GM19397 (cell line): ENCODE results near the gene H3-3A.
A peak's percentile ranks its signal among the peaks of the same experiment; 100 is the strongest.
"Not testable (repeated sequence)": the region's sequence is repeated elsewhere in the genome, so short reads cannot be mapped to it uniquely, and the experiment has no call there.

Source experiments
- ATAC-seq: cut with Tn5 transposase; IDR thresholded peaks from one replicate; pipeline ENCODE4 v1.9.1; 2021; ENCODE audit warnings: mild to moderate bottlenecking, moderate library complexity; ENCODE audit not compliant: unreplicated experiment

Gene H3-3A

DNA sequence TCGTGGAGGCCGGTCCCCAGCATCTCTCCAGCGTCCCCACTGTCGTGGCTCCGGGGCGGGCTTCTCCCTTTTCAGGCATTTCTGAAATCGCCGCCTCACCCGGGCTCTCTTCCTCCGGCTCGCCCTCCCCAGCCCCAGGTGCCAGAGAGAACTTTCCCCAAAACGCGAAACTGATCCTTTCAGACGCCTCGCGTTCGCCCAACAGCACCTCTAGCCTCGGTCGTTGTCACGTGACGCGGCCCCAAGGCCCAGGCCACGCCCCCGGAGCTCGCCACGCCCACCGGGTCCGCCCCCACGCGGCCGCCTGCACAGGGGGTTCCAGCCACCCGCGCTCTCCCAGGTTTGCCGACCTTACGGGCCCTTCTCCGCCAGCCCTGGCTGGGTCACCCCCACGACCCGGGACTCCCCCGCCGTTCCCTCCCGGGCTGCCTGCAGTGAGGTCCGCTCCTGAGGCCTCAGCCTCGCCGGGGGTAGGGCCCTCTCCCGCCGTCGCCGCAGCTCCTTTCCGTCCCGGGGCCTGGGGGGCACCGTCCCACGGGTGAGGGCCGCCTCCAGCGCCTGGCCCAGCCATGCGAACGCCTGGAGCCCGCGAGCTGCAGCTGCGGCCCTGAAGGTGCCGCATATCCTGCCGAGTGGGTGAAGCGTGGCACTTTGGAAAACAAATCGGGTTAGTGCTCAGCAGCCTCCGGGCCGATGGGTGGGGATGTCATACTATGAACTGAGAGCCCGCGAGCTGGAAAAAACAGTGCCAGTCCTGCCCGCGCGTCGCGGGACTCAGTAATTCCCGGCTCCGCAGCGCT, 21.0 kb downstream of the H3-3A start:
- ATAC-seq = peak; percentile 92

- ATAC-seq = no peak
These were observed 23.3 kb downstream of the H3-3A start for GRCh38 chr1:226085675-226086285.

- no peak for ATAC-seq
These were observed 24.3 kb downstream of the H3-3A start for GRCh38 chr1:226086776-226087175.

DNA sequence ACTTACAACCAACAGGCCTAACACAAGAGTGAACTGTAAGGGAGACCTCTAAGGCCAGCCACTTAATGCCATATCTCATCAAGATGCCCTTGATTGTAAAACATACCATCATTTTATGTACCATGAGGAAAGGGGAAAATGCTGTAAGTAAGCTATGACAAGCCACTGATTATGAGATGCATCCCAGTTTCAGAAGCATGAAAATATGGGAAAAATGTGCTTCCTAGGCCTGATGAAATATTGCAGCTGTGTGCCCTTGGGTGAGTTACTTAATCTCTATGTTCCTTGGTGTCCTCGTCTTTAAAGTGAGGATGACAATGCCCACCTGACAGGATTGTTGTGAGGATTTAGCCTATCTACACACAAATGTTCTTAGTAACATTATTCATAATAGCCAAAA, 28.9 kb downstream of the H3-3A start:
- no peak for ATAC-seq

GRCh38 chr1:226092048-226092820, 29.7 kb downstream of the H3-3A start:
- ATAC-seq = not testable (repeated sequence)

GRCh38 chr1:226092965-226093364, 30.4 kb downstream of the H3-3A start:
- ATAC-seq = no peak

DNA sequence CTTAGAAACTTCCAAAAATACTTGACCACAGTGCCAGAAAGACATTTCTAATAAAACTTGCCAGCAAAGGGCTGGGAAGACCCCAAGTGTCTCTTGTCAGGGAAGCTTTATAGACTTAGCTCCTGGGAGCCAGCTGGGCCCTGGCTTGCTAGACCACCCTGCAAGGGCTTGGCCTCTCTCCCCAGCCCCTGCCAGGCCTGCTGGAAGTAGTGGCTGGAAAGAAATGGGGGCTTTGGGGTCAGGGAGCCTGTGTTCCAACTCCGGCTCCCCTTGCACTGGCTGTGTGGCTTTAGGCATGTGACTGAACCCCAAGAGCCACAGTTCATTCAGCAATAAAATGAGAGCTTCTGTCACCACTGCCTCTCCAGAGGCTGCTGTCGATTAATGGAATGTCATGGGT, 31.1 kb downstream of the H3-3A start:
- no peak for ATAC-seq

DNA sequence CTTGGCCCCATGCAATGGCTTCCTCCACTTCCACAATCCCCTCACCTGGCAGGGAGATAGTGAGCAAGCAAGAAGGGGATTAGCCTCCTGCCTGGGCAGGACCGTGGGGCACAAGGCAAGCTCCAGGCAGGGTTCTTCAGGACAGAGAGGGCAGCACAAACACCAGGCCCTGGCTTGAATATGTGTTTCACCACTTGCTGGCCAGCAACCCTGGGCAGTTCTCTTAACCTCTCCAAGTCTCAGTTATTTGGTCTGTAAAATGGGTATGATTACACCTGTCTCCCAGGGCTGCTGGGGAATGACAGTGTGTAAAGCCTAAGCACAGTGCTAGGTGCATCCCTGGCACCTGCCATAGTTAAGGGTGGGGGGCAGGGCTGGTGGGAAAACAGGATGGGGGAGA, 31.9 kb downstream of the H3-3A start:
- ATAC-seq = no peak

DNA sequence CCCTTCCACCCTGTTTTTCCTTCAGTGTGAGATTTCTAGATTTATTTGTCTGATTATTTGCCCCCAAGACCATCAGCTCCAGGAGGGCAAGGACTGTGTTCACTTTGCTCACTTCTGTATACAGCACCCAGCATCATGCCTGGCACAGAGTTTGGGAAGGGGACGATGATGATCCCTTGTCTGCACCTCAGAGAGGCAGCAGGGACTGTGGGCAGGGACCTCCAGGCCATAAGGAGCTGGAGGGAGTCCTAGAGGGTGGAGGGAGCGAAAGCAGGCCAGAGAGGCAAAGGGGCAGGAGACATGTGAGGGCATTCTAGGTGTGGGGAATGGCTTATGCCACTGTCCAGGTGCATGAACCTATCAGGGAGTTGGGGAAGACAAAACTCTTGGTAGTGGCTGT, 32.8 kb downstream of the H3-3A start:
- ATAC-seq = no peak

DNA sequence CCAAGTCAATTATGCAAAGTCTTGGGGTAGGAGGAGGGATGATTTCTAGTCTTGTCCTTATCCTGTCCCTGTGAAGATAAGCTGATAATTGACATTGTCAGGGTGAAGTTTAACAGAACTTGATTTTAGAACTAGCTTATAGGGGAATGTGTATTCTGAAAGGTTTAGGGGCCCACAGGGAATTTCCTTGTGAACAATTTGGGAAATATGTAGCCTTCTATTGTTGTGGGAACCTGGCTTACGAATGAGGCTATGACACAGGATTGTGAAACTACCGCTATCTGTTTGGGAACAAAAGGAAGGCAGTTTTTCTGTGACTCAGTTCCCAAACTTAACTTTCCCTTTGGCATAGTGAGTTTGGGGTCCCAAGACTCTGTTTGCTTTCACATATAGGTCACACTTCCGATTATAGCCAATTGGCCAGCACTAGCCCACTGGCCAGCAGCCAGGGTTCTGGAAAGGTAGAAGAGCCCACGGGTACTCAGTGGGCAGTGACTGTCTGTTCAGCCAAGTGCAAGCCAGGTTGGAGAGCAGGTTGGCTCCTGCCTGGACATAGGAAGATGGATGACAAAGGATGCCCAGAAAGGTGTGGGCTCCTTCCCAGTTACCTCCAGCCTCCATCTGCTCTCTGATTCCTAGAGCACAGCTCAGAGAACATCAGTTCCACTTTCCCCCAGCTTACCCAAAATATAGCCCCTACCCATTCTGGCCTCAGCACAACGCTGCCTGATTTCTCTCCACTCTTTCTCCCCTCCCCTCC, 35.5 kb downstream of the H3-3A start:
- ATAC-seq = no peak

DNA sequence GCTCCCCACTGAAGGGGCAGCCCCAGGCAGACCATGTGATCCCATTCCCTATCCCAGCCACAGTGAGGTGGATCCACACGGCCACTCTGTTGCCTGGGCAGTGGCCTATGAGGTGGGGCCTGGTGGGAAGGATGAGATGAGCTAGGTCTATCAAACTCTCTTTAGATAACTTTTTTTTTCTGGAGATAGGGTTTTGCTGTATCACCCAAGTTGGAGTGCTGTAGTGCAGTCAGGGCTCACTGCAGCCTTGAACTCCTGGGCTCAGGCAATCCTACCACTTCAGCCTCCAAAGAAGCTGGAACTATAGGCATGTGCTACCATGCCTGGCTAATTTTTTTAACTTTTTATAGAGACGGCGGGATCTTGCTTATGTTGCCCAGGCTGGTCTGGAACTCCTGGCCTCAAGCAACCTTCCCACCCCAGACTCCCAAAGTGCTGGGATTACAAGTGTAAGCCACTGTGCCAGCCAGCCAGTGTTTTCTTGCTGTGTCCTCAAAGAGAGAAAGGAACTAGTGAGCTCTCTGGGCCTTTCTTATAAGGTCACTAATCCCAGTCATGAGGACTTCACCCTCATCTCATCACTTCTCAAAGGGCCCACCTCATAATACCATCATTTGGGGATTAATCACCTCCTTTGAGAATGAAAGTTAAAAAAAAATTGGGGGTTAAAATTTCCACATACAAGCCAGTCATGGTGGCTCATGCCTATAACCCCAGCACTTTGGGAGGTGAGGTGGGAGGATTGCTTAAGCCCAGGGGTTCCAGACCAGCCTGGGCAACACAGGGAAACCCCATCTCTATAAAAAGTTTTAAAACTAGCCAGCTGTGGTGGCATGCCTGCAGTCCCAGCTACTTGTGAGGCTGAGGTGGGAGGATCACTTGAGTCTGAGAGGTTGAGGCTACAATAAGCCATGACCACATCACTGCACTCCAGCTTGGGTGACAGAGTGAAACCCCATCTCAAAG, 36.6 kb downstream of the H3-3A start:
- ATAC-seq = no peak

- no peak for ATAC-seq
These were observed 38.2 kb downstream of the H3-3A start for GRCh38 chr1:226100436-226101391.

DNA sequence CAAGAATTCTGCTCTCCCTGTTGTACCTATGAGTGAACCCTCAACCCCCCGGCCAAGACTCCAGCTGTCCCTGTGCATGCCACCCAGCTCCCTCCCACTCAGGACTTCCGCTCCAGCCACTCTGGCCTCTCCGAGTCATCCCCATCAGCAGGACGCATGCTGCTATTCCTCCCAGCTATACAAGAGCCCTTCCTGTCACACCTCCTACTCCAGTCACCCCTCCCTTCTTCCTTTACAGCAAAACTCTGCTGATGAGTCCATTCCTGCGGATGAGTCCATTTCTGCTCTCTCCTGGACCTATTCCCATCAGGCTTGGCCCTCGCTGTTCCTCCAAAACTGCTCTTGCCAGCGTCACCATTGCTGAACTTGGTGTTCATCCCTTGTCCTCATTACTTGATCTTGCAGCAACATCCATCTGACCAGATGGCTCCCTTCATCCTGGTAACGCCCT, 42.2 kb downstream of the H3-3A start:
- no peak for ATAC-seq

DNA sequence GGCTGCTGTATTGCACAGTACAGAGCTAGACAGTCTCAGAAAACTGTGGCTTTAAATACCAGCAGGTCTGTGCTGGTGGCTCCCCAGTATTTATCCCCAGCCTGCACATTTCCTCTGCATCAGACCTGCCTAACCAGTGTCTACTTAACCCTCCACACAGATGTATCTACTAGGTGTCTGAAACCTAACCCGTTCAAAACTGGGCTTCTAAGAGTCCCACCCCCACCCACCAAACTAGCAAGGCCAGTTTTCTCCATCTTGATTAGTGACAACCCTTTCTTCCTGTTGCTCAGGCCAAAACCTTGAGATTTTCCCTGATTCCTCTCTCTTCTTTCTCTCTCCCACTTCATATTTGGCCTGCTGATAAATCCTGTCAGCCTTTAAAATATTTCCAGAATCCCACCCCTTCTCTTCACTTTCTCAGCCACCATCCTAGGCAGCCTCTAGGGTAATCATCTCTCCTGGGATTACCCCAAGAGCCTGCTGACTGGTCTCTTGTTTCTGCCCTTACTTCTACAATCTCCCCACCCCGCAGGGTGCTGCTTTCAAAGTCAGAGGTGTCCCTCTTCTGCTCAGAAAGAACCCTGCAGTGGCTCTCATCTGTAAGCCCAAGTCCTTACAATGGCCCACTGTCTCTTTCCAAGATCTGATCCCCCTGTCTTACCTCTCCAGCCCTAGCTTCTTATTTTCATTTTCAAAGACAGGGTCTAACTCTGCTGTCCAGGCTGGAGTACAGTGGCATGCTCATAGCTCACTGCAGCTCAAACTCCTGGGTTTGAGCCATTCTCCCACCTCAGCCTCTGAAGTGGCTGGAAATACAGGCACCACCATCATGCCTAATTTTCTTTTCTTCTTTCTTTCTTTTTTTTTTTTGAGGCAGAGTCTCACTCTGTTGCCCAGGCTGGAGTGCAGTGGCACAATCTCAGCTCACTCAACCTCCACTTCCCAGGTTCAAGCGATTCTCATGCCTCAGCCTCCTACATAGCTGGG, 45.2 kb downstream of the H3-3A start:
- no peak for ATAC-seq

DNA sequence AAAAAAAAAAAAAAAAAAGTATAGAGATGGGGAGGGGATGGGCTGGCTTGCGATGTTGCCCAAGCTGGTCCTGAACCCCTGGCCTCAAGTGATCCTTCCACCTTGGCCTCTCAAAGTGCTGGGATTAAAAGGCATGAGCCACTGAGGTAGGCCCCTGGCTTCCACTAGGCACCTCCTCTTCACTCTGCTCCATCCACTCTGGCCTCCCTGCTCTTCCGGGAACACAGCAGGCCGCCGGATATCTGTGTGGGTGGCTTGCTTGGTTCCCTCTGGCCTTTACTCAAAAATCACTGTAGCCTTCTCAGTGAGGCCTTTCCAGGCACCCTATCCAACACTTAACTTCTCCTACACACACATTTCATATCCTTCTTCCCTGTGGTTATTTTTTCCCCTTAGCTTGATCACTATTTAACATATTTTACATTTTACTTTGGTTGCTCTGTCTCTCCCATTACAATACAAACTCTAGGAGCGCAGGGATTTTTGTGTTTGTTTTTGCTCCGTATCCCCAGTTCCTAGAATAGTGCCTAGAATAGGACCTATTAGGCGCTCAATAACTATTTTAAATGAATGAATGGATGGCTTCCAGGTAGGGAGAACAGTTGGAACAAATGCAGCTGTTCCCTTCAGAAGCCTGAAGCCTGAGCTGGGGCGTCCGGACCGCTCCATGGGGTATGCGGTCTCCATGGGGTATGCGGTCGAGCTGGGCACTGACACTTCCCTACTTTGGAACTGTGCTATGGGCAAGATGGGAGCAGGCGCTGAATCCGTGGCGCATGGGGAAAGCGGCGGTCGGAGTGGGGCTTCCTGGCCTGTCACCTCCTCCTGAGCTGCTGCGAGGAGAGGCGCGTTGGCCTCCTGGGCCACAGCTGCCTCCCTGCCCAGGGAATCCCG, 46.7 kb downstream of the H3-3A start:
- no peak for ATAC-seq

GRCh38 chr1:226109829-226110248, 47.3 kb downstream of the H3-3A start:
- peak; percentile 72 for ATAC-seq
